Uterus (tissue), 2 donors: ENCODE results near the gene NUFIP1.

Experiments
- CTCF ChIP-seq, 4 experiments: fragments of 200-600 bp in 2 of 4; fragments of 450-650 bp in 2 of 4; sonication (generic) in 2 of 4; IDR thresholded peaks; one replicate each; pipeline ENCODE4 v1.5.1; 2016 to 2019; ENCODE audit warnings: antibody characterized with exemption in 4 of 4, mild to moderate bottlenecking in 2 of 4, moderate library complexity in 1 of 4
- POLR2A ChIP-seq, 2 donors: fragments of 450-650 bp; IDR thresholded peaks; one replicate each; pipeline ENCODE4 v1.6.1; 2016; ENCODE audit warnings: antibody characterized with exemption in 2 of 2, mild to moderate bottlenecking in 1 of 2, moderate library complexity in 1 of 2

DNA sequence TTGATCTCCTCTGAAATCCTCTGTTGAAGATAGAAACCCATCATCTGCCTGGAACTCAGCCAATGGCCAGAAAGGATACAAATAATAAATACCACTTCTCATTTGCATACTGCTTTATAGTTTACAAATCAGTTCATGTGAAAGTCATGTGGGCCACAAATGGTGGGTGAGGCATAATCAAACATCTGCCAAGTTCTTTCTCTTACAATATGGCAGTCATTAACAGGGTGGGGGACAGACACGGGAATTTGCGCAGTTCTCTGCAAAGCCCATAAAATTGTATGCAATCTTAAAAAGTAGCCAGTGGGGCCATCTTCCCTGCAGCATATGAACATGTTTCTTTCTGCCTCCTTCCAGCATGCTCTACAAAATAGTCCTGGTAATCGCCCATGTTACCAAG is 59.6 kb downstream of the NUFIP1 start:
- TF ChIP-seq CTCF (IDR thresholded peaks at IDR 0.05), result no peak
- no peak for TF ChIP-seq POLR2A (IDR thresholded peaks at IDR 0.05)
